Calu3 (cell line): ENCODE results near the gene LRRIQ3. TPM values are rescaled to one million over a fixed set of nuclear protein-coding genes. Genes with fewer than 3 reads are reported as not detected.

Experiments used
- BruUV-seq: library from RNA; stranded (reverse); fragments of 400-500 nt; replicated peaks from 2 replicates; lab custom pipeline; 2021; lab: Mats Ljungman, UMichigan
- CTCF ChIA-PET: fragments of 300-600 bp; sonication (Branson Sonifier 250); formaldehyde crosslinking; loops from one replicate; lab custom pipeline; 2022; ENCODE audit warnings: antibody characterized with exemption; lab: Charles Lee
- DNase-seq: peaks from one replicate; pipeline ENCODE4 v3.0.0; 2022
- H3K27ac Mint-ChIP-seq: one replicate; pipeline ENCODE4 v1.8.0; 2022; ENCODE audit warnings: mixed read lengths; ENCODE audit not compliant: unreplicated experiment
- H3K27me3 Mint-ChIP-seq: one replicate; pipeline ENCODE4 v1.8.0; 2022; ENCODE audit warnings: mixed read lengths; ENCODE audit not compliant: unreplicated experiment
- H3K36me3 Mint-ChIP-seq: one replicate; pipeline ENCODE4 v1.8.0; 2022; ENCODE audit warnings: mild to moderate bottlenecking, moderate library complexity, mixed read lengths; ENCODE audit not compliant: insufficient read depth, unreplicated experiment
- H3K4me1 Mint-ChIP-seq: one replicate; pipeline ENCODE4 v1.8.0; 2022; ENCODE audit warnings: mild to moderate bottlenecking, low read depth, mixed read lengths; ENCODE audit not compliant: unreplicated experiment
- H3K4me3 Mint-ChIP-seq: one replicate; pipeline ENCODE4 v1.8.0; 2022; ENCODE audit warnings: mild to moderate bottlenecking, low read depth, moderate library complexity, mixed read lengths; ENCODE audit not compliant: unreplicated experiment
- H3K9me3 Mint-ChIP-seq: one replicate; pipeline ENCODE4 v1.8.0; 2022; ENCODE audit warnings: low read depth, mixed read lengths; ENCODE audit not compliant: unreplicated experiment
- CTCF ChIP-seq: fragments of 200-600 bp; IDR thresholded peaks from one replicate; pipeline ENCODE4 v1.8.0; 2022; ENCODE audit warnings: antibody characterized with exemption; ENCODE audit not compliant: unreplicated experiment
- intact Hi-C: fragments of 100-400 bp; cut with micrococcal nuclease; formaldehyde crosslinking; loops from one replicate; pipeline ENCODE4 v1.10.0; 2022; ENCODE audit not compliant: unreplicated experiment
- total RNA-seq: library from RNA; stranded (reverse); gene quantifications from 2 replicates; pipeline ENCODE4 v1.2.3, GENCODE V29; 2022

Gene LRRIQ3
- total RNA-seq, 1 experiment from 2014 or later: 0.52 TPM

DNA sequence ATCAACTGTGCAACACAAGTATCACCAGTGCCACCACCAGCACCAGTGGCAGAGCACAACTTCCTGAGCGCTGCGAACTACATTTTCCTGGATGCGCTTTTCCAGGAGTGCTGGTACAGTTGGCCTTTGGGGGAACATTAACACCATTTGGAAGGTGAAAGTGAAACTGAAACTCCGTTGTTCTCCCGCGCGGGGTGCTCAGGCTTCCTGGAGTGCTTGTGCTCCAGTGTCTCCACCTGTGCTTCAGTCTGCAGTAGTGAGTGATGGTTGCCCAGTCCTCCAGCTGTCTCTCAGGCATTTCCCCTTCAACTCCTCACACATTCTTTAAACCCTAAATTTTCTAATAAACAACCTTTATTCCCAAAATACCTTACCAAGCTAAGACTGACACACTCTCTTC is 187.8 kb downstream of the LRRIQ3 start:
- H3K9me3 Mint-ChIP-seq: no peaks in the 10 kb centered on the region
- TF ChIP-seq CTCF: no peak
- BruUV-seq: no TSS peak
- H3K27ac Mint-ChIP-seq: no peak overlapping the region
- intact Hi-C loops: no loop called here
- H3K4me3 Mint-ChIP-seq: peak overlapping the region; percentile 50
- H3K27me3 Mint-ChIP-seq: no peaks in the 10 kb centered on the region
- no peaks in the 10 kb centered on the region for H3K36me3 Mint-ChIP-seq
- CTCF ChIA-PET: no interaction called here
- DNase-seq: peak; percentile 32
- H3K4me1 Mint-ChIP-seq: peaks cover 17% of the 10 kb centered on the region

DNA sequence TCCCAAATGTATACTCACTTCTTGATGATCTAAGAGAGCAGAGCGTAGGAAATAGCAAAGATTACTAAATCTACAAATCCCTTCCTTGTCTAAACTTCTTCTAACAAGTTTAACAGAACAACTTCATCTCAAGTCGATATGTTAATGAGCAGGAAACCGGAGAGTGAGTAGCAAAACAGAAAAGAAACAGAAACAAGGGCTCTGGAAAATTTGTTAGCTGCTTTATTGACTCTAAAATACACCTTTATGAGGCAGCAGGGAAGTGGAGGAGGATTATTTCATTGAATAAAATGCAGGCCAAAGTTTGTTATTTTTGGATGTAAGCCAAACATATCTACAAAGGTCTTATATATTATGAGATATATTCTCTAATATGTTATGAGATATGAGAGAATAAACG is 192.4 kb downstream of the LRRIQ3 start:
- no peak for DNase-seq
- TF ChIP-seq CTCF: no peak
- BruUV-seq: no TSS peak

GRCh38 chr1:74003806-74004205 is 194.2 kb downstream of the LRRIQ3 start:
- Mint-ChIP-seq H3K9me3 (no peaks in the 10 kb centered on the region), H3K27ac (no peak overlapping the region), H3K4me1 (peaks cover 11% of the 10 kb centered on the region), H3K36me3 (peaks cover 4% of the 10 kb centered on the region), H3K4me3 (no peak overlapping the region), H3K27me3 (no peaks in the 10 kb centered on the region)
- CTCF ChIA-PET: no interaction called here
- no peak for DNase-seq
- TF ChIP-seq CTCF: no peak
- intact Hi-C loops: loop anchor here (2.0 to 10.0 kb wide), 3 partner anchors 463 to 685 kb away; no protein-coding TSS in a partner anchor
- BruUV-seq: no TSS peak

More for the DNA sequence above, 192.4 kb downstream of the LRRIQ3 start:
- intact Hi-C loops: loop anchor here (10.0 kb wide), 1 partner anchor 551 kb away; no protein-coding TSS in a partner anchor
- no peaks in the 10 kb centered on the region for H3K27me3 Mint-ChIP-seq
- H3K27ac Mint-ChIP-seq: peak overlapping the region; percentile 30
- peaks cover 20% of the 10 kb centered on the region for H3K4me1 Mint-ChIP-seq
- CTCF ChIA-PET: no interaction called here
- peak overlapping the region; percentile 33 for H3K4me3 Mint-ChIP-seq
- H3K36me3 Mint-ChIP-seq: peaks cover 4% of the 10 kb centered on the region
- H3K9me3 Mint-ChIP-seq: no peaks in the 10 kb centered on the region

GRCh38 chr1:73998348-73998959 is 199.5 kb downstream of the LRRIQ3 start:
- H3K4me3 Mint-ChIP-seq: no peak overlapping the region
- no peaks in the 10 kb centered on the region for H3K27me3 Mint-ChIP-seq
- H3K36me3 Mint-ChIP-seq: peaks cover 4% of the 10 kb centered on the region
- intact Hi-C loops: loop anchor here (1.0 to 10.0 kb wide), 3 partner anchors 91 to 324 kb away; no protein-coding TSS in a partner anchor
- H3K9me3 Mint-ChIP-seq: no peaks in the 10 kb centered on the region
- peak; percentile 33 for TF ChIP-seq CTCF
- peaks cover 13% of the 10 kb centered on the region for H3K4me1 Mint-ChIP-seq
- no TSS peak for BruUV-seq
- CTCF ChIA-PET: interaction anchor here (2.1 kb wide), 1 partner anchor 159 kb away, joined by 15 read pairs; no protein-coding TSS in a partner anchor
- H3K27ac Mint-ChIP-seq: peak overlapping the region; percentile 8
- DNase-seq: no peak
